ENCODE measurements around the gene CDCA7.

- no peak for TF ChIP-seq CTCF (conservative IDR thresholded peaks at IDR 0.05; ENCODE audit: low read length)
- TF ChIP-seq EZH2phosphoT487 (IDR thresholded peaks at IDR 0.05; ENCODE audit: borderline replicate concordance, low read depth, low read length), result no peak
Observed at GRCh38 chr2:173347305-173348168, 7.1 kb upstream of the CDCA7 start.

All from OCI-LY7 (cell line).